ENCODE measurements around the gene CASP9. TPM values are rescaled to one million over a fixed set of nuclear protein-coding genes. Genes with fewer than 3 reads are reported as not detected.
A peak's percentile ranks its signal among the peaks of the same experiment; 100 is the strongest.
"Not testable (repeated sequence)": the region's sequence is repeated elsewhere in the genome, so short reads cannot be mapped to it uniquely, and the experiment has no call there.

Gene CASP9
- total RNA-seq, 1 experiment from 2014 or later: 5.5 TPM

DNA sequence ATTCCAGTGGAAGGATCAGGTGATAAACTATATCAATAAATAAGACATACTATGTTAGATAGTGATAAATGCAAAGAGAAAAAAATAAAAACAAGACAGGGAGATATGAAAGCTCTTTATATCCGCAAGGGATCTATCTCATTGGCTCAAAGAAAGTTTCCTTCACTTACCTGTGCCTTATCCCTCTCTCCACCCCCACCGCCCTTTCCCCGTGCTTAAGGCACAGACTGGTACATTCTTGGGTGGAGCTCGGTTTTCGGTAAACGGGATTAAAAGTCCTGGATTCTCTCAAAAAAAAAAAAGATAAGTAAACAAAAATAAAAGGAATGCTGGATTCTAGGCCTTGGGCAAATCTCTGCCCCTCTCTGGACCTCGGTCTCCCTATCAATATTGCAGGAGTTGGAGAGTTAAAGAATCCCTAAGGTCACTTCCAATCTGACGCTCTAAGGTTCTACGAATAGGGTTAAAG, 2.0 kb upstream of the CASP9 start:
- DNase-seq (ENCODE audit: low read depth): no peak

DNA sequence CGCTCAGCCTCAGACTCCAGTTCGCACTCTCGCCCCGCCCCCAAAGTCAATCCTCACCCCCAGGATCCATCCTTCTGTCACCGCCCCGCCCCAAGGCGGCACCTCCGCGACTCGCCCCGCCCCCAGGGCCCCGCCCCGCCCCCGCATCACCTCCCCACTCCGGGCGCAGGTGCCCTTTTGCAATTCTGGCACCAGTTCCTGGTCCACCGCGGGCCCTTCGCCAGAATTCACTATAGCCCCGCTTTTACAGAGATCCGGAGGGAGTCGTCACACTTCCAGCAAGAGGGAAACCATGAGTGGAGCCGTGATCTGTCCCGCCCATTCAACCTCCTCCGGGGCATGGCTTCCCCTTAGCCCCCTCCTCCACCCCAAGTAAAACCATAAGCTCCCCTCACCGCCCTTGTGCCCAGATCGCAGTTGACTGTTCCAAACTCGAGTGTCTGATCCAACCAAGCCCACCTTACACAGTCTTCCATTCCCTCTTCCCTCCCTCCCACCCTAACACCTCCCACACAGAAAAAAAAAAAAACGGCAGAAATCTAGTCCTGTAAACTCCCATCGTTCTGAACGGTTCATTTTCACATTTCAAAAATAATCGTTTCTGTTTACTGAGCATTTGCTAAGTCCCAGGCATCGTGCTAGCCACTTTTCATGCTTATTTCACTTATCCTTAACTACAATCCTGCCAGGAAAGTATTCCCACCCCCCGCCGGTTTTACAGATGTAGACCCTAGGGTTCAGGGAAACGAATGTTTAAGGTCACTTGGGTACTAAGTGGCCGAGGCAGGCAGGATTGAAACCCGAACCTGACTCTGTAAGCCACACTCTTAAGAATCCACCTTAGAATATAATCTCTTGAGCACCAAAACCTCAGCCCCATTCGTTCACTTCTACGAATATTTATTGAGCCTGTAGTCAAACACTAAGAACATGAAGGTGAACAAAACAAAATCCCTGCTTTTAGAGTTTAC, 1.3 kb upstream of the CASP9 start:
- no peak for DNase-seq (ENCODE audit: low read depth)

DNA sequence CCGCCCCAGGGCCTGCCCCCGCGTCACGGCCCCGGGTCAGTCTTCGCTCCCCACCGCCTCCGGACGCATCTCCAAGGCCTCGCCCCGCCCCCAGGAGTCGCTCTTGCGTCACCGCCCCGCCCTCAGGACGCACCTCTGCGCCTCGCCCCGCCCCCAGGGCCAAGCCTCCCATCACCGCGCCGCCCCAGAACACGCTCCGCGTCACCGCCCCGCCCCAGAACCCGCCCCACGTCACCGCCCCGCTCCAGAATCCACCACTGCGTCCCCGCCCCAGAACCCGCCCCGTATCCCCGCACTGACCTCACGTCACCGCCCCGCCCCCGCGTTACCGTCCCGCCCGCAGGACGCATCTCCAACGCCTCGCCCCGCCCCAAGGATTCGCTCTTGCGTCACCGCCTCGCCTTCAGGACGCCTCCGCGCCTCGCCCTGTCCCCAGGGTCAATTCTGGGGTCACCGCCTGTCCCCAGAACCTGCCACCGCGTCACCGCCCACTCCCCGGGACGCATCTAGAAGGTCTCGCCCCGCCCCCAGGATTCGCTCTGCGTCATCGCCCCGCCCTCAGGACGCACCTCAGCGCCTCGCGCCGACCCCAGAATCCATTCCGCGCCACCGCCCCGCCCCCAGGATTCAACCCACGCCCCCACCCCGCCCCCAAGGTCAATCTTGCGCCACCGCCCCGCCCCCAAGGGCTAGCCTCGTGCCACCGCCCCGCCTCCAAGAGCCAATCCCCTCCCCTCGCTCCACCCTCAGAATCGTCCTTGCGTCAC, 451 bp upstream of the CASP9 start:
- peak; percentile 99 for DNase-seq (ENCODE audit: low read depth)

DNA sequence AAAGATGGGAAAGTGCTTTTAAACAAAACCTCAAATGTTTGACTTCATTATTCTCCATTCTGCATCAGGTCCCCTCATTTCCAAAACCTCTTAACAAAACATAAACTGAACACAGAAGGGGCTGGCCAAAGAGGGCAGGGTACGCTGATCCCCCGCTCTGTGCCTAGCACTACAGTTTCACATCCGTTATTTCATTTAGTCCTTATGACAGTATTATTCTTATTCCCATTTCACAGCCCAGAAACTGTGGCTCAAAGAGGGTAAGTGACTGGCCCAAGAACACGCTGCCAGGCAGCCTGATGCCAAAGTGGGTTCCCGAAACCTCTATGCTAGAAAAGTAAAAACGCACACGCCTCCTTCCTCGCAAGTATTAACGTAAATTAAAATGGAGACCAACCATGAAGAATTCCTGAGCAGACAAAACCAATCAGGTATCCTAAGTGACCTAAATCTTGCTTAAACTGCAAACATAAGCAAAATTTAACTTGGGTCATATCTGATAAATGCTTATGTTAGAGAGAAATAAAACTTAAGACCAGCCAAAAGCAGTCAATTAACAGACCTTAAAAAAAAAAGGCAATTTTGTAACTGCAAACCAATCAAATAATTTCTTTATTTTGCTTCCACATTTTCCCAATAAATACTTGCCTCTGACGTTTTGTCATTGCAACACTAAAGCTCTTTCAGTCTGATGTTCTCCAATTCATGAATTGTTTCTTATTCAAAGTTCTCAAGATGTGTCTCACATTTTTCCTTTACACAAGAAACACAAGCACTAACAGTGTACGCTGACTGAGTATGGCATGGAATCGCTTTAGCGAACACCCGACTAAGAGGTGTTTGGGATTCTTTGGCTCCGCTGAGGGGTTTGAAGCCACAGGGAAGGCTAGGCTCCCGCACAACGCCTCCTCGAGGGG, 653 bp downstream of the CASP9 start:
- no peak for DNase-seq (ENCODE audit: low read depth)

DNA sequence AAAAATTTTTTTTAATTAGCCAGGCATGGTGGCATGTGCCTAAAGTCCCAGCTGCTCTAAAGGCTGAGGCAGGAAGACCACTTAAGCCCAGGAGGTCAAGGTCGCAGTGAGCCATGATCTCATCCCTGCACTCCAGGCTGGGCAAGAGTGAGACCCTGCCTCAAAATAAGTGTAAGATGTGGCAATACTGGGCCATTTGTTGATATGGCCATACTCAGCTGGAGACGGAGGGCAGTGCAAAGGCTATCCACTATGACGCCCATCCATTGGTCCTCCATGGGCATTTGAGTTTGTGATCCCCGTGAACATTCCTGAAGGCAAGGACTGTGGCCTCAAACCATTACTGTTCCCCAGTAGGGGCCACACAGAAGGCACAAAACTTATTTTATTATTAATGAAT, 1.5 kb downstream of the CASP9 start:
- DNase-seq (ENCODE audit: low read depth): no peak

DNA sequence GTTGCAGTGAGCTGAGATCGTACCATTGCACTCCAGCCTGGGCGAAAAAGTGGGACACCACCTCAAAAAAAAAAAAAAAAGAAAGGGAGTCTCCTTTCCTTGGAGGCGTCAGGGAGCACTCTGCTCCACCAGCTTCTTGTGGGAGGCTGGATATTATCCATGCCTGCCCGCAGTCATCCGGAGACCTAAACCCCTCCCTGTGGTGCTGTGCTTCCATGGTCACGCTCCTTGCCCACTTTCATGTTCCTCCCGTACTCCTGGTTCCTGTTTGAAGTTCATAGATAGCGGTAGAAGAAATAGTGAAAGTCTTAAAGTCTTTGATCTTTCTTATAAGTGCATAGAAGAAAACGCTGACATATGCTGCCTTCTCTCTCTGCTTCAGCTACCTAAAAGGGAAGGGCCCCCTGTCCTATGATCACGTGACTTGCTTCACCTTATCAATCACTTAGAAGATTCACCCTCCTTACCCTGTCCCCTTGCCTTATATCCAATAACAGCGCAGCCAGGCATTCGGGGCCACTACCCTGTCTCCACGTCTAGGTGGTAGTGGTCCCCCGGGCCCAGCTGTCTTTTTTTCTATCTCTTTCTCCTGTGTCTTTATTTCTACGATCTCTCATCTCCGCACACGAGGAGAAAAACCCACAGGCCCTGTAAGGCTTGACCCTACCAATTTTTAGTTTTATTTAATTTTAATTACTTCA, 2.7 kb downstream of the CASP9 start:
- DNase-seq (ENCODE audit: low read depth): not testable (repeated sequence)

DNA sequence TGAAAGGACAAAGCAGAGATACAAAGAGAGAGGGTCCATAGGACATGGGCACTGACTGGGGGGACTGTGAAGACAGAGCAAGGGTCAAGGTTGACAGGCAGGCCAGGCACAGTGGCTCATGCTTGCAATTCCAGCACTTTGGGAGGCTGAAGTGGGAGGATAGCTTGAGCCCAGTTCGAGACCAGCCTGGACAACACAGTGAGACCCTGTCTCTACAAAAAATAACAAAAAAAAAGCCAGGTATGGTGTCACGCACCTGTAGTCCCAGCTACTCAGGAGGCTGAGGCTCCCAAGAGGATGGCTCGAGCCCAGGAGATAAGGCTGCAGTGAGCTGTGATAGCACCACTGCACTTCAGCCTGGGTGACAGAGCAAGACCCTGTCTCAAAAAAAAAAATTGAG, 4.4 kb downstream of the CASP9 start:
- no peak for DNase-seq (ENCODE audit: low read depth)

DNA sequence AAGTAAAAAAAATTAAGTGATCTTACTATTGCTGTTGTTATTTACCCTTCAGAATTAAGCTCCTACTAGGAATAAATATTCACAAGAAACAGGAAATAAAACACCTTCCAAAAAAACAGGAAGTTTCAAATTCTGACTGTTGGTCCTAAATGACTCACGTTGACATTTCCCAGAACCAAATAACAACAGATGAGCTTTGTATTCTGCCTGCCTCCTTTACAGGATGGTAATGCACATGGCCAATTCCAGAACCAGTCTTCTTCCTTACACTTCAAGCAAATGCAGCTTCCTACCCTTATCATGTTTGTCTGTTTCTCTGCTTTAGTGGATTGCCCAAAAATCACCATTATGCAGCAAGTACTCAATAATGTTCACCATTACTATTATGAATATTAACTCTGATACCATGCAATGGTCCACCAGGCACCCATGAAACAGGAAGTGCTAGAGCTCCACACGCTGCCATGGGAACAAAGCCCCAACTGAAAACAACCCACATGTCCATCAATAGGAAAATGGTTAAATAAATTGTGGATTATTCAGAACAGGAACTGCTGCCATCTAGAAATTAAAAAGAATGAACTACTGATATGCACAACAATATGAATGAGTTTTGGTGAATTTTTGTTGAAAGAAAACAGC, 8.9 kb downstream of the CASP9 start:
- DNase-seq (ENCODE audit: low read depth): no peak

DNA sequence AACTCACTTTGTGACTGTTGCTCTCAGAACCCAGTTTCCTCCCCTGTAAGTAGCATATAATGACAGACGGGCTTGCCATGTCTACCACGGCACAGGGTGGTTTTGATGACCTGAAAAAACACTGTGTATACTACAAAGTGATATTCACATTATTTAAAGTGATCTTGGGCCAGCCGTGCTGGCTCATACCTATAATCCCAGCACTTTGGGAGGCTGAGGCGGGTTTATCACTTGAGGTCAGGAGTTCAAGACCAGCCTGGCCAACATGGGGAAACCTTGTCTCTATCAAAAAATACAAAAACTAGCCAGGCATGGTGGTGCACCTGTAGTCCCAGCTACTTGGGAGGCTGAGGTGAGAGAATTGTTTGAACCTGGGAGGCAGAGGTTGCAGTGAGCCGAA, 9.5 kb downstream of the CASP9 start:
- DNase-seq (ENCODE audit: low read depth): not testable (repeated sequence)

DNA sequence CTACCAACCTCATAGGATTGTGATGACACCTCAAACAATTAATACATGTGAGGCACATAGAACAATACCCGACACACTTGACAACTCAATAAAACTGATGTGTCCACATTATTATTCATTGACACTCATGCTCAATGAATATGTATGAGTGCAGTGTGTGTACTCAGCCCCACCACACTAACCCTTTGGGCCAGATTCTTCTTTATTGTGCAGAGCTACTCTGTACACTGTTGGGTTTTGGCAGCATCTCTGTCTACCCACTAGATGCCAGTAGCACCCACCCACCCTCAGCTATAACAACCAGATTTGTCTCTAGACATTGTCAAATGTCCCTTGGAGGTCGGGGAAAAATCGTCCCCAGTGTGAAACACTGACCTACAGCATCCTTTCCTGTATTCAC, 10.1 kb downstream of the CASP9 start:
- no peak for DNase-seq (ENCODE audit: low read depth)

DNA sequence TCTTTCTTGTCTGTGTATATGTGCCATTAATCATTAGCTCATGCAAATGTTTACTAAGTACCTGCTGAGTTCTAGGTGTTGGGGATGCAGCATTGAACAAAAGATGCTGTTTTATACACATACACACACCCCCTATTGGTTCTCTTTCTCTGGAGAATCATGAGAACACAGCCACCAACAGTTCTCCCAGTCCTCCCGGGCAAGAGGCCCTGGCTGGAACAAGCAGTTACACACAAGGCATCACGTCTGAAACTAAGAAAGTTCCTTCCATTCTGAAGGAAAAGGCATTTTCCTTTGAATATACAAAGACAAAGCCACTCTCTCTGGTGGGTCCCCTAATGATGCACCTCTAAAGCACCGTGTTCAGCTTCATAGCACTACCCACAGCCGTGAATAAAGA, 10.8 kb downstream of the CASP9 start:
- DNase-seq (ENCODE audit: low read depth): no peak

DNA sequence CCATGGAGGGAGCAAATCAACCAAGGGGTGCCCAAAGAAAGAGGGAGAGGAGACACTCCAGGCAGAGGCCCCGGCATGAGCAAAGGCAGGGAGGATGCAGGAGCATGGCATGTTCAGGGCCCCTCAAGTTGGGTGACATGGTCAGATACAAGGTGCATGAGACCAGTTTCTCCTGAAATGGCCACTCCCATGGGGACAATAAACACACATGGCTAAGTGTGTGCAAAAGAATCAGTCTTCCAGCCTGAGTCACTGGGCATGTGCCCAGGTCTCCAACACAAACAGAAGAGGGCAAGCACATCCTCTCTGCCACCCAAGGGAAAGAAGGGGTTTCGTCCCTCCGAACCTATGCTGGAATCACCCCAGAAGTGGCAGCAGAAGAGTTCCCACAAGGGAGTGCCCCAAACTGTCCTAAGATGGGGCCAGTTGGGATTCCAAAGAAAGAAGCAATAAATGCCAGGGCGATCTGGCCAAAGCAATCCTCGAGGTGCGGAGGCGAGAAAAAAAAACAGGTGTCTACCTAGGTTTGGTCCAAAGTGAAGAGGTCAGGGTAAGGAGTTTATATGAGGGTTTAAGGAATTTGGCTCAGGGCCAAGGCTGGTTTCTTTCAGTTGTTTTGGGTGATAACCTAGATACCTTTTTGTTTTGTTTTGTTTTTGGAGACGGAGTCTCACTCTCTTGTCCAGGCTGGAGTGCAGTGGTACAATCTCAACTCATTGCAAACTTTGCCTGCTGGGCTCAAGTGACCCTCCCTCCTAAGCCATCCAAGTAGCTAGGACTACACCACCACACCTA, 13.2 kb downstream of the CASP9 start:
- DNase-seq (ENCODE audit: low read depth): peak; percentile 24

DNA sequence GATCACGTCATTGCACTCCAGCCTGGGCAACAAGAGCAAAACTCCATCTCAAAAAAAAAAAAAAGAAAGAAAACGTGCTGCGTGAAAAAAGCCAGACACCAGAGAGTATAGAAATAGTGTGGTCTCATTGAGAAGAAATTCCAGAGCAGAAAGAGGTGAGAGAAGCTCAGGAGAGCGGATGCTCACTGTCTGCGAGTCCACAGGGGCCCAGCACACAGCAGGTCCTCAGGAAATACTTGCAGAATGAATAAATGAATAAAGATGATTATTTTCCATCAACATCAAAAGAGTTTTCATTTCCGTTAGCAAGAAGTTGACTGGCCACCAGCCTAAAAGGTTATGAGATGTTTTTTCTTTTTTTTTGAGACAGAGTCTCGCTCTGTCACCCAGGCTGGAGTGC, 14.4 kb downstream of the CASP9 start:
- DNase-seq (ENCODE audit: low read depth): no peak

DNA sequence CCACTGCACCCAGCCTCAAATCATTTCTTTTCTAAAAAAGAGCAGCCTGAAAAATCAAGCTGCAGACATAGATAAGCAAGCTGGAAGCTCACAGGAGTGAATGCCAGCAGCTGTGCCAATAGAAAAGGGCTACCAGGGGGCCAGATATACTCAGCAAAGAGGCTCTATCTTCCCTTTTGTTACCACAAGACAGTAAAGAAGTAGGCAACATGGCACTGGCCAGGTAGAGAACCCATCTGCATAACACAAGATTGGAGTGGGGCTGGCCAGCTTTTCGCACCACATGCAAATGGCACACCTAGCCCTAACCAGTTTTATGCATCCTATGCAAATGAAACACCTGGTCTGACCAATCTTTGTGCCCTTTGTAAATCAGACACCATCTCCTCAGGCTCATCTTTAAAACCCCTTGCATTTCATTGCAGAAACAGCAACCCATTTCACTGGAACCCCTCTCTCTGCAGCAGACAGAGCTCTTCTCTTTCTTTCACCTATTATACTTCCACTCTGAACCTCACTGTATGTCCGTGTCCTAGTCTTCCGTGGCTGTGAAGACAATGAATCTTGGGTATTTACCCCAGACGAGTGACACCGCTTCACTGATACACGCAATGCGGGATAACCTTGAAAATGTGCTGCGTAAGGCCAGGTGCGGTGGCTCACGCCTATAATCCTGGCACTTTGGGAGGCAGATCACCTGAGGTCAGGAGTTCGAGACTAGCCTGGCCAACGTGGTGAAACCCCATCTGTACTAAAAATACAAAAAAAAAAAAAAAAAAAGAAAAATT, 15.1 kb downstream of the CASP9 start:
- no peak for DNase-seq (ENCODE audit: low read depth)

DNA sequence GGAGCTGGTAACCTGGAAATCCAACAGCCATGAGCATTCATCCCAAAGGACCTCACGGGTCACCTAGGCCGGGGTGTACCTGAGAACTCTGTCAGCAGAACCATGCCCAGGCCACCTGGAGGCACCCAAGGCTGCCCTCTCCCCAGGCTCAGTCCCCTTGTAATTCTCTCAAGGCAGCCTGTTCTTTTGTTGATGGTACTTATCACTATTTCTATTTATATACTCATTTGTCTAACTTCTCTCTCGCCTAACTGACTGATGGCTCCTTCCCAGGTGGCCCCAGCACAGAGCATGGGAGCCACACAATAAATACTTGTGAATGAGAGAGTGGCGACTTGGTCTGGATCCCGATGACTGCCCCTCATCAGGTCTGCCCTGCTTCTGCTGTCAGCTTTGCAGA, 16.7 kb downstream of the CASP9 start:
- no peak for DNase-seq (ENCODE audit: low read depth)

DNA sequence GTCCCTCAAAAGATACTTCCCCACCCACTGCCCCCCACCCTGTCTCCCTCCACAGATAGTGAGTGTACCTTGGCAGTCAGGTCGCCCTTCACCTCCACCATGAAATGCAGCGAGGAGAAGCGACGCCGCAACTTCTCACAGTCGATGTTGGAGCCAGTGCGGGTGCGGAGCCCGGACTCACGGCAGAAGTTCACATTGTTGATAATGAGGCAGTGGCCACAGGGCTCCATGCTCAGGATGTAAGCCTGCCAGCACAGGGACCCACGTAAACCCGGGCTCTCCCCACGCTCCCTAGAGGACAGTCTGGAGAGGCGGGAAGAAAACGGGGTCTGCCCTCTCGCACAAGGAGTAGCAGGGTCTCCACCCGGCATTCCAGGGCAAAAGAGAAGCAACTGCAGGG, 17.2 kb downstream of the CASP9 start:
- DNase-seq (ENCODE audit: low read depth): no peak

DNA sequence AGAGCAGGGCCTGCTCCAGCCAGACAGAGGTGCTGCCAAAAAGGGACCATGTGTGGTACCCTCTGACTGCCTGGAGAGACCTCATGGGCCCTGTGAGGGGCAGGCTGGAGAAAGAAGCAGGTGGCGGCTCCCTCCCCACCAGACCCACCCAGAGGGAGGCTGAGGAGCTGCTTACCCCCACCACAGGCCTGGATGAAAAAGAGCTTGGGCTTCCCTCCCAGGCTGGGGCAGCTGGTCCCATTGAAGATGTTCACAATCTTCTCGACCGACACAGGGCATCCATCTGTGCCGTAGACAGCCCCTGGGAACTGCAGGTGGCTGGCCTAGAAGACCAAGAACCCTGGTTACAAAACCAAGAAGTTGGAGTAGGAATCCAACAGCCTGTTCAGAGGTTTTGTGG, 19.6 kb downstream of the CASP9 start:
- no peak for DNase-seq (ENCODE audit: low read depth)

DNA sequence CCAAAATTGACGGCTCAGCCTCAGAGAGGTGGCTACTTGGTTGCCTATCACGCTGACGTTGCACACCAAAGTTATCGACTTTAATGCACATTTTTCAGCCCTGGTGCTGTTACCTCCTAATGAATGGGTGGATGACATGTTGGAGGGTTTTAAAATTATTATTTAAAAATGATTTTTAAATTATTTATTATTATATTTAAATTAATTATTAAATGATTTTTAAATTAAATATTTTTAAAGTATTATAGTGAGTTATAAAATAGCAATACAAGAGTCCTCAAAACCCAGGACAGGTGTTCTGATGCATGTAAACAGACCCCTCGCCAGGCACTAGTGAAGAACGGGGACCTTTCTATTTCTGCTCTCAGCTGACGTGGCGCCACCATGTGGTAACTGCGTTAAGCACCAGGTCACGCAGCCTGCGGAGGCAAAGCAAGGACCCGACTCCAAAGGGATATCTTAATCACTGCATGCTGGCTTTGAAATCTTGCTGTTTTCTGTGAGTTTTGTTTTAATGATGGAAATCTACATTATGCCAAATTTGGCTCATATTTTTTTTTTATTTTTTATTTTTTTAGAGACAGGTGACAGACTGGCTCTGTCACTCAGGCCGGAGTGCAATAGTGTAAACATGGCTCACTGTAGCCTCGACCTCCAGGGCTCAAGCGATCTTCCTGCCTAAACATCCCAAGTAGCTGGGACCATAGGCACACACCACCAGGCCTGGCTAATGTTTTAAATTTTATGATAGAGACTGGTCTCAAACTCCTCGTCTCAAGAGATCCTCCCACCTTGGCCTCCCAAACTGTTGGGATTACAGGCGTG, 22.6 kb downstream of the CASP9 start:
- peak; percentile 68 for DNase-seq (ENCODE audit: low read depth)
